M059J (cell line): ENCODE results near the gene TRIM61. TPM values are rescaled to one million over a fixed set of nuclear protein-coding genes. Genes with fewer than 3 reads are reported as not detected.

Experiments
- total RNA-seq: library from RNA; depleted of rRNA; stranded (reverse); fragments of >200 nt; shearing (Covaris generic); gene quantifications from 2 replicates; pipeline ENCODE4 v1.2.3, GENCODE V29; 2014; rRNA removed

Gene TRIM61
- total RNA-seq, 1 experiment from 2014 or later: not detected

Other genes starting within 250 kb of the TRIM61 start
- gene SMIM31, start 223.5 kb downstream of the TRIM61 start, total RNA-seq: not detected in 2 replicates
- gene APELA, start 100.5 kb downstream of the TRIM61 start, total RNA-seq: 0.17 TPM in 1 of 2 replicates, not detected in the other
- gene TRIM60, start 54.3 kb upstream of the TRIM61 start, total RNA-seq: not detected in 2 replicates
- not detected in 2 replicates for gene TRIM75, start 76.2 kb upstream of the TRIM61 start, total RNA-seq
- gene TMEM192, start 135.2 kb upstream of the TRIM61 start, total RNA-seq: 20.7 and 29.2 TPM in 2 replicates
- gene KLHL2, start 229.9 kb upstream of the TRIM61 start, total RNA-seq: 19.3 and 26.5 TPM in 2 replicates